ENCODE data around the gene RTP5.
"Not testable (repeated sequence)": the region's sequence is repeated elsewhere in the genome, so short reads cannot be mapped to it uniquely, and the experiment has no call there.

Gene RTP5

DNA sequence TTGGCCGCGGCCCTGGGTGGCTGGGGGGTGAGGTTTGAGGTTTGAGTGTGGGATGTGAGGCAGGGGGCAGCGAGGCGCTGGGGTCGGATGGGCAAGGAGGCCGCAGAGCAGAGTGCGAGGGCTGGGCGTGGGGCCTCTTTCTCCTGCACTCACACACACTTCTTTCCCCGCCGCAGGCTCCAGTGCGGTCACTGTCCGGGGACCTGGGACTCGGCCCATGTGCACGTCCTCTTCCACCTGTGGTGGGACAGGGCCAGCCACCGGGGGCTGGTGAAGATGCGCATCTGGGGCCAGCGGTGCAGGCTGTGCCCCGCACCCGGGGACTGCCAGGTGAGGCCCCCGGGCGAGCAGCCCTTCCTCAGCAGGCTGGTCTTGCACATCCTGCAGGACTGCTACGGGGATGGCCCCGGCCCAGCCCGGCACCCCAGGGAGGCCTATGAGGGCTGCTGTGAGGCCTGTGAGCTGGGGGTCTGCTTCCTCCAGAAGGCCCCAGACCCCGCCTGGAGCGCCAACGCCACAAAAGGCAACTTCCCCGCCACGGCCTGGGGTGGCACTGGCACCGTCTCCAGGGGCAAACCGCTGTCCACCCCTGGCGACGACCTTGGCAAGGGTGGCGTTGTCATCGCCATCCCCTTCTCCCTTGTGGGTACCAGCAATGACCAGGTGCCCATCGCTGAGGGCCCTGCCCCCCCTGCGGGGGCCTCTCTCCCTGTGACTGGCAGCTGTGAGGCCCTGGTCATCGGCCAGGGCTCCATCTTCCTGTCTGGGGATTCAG lies 2.2 kb downstream of the RTP5 start:
- FAIRE-seq, result no peak

DNA sequence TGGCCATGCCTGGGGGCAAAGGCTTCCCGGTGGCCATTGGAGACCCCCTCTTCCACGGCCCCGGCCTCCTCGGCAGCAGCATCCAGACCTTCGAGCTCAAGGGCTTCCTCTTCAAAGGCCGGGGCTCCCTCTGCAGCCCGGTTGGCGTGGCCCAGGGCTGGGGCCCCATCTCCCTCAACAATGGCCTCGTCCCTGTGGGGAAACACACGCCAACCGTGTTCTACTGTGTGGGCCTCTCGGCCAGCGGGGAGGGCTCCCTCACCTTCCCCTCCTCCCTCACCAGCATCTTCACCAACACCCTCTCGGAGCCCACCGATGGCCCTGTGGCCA lies 2.7 kb downstream of the RTP5 start:
- FAIRE-seq, result no peak

DNA sequence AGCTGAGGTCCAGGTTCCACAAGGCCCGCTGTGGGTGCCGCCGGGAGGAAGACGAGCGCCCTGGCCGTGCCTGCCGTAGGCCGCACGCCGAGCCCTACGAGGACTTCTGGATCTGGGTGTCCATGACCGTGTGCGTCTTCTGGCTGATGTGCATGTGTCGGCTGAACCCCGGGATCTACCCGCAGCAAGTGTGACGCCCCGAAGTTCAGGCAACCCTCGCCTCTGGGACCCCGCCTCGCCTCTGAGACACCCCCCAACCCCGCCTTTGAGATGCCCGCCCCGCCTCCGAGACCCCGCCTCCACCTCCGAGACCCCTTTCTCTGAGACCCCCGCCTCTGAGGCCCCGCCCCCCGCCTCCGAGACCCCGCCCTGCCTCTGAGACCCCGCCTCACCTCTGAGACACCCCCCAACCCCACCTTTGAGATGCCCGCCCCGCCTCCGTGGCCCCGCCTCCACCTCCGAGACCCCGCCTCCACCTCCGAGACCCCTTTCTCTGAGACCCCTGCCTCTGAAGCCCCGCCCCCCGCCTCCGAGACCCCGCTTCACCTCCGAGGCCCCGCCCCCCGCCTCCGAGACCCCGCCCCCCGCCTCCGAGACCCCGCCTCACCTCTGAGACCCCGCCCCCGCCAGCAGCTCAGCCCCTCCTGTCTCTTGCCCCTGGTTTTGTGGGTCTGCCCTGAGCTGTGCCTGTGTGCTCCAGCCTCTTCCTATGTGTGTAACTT lies 3.7 kb downstream of the RTP5 start:
- no peak for FAIRE-seq

DNA sequence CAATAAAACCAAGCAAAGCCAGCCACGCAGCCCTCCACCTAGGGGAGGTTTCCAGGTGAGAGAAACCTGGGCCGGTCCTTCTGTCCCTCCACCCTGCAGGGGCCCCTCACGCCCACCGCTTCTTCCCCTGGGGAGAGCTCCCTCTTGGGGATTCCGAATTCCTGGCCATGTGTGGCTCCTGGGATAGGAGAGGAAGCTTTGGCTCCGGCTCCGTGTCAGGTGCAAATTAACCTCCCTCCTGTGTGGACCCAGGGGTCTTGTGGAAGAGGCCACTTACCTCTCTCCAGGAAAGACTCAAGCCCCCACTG lies 4.2 kb downstream of the RTP5 start:
- FAIRE-seq, result no peak

DNA sequence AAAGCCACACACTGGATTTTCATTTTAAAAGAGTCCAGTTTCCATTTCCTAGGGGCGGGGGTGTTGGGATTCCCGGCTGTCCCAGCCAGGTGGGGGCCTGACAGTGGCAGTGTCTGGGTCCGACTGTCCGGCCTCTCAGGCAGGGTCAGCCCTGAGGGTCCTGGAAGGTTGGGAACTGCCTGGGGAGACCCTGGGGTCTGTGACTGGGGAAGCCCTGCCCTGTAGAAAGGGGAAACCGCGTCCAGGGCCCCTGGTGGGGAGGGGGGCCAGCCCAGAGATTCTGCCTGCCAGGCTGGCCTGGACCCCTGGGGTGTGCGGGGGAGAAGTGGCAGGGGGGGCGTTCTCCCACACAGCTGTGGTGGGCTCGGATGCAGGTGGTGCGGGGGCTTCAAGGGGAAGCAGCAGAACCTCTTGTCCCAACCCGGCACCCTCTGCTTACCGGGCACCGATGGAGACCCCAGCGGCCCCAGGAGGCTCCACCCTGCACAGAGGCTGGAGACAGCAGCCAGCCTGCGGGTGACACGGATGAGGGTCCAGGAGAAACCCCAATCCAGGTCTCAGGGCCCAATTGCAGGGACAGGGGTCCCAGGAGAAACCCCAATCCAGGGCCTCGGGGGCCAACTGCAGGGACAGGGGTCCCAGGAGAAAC lies 4.9 kb downstream of the RTP5 start:
- FAIRE-seq, result no peak

DNA sequence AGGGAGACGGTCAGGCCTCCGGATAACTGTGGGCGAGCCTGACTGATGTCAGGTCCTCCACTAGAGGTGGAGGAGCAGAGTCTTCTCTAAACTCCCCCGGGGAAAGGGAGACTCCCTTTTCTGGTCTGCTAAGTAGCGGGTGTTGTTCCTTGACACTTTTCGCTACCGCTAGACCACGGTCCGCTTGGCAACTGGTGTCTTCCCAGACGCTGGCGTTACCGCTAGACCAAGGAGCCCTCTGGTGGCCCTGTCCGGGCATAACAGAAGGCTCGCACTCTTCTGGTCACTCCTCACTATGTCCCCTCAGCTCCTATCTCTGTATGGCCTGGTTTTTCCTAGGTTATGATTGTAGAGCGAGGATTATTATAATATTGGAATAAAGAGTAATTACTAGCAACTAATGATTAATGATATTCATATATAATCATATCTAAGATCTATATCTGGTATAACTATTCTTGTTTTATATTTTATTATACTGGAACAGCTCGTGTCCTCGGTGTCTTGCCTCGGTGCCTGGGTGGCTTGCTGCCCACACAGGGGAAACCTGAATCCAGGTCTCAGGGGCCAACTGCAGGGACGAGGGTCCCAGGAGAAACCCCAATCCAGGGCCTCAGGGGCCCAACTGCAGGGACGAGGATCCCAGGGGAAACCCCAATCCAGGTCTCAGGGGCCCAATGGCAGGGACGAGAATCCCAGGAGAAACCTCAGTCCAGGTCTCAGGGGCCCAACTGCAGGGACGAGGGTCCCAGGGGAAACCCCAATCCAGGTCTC lies 6.4 kb downstream of the RTP5 start:
- not testable (repeated sequence) for FAIRE-seq

DNA sequence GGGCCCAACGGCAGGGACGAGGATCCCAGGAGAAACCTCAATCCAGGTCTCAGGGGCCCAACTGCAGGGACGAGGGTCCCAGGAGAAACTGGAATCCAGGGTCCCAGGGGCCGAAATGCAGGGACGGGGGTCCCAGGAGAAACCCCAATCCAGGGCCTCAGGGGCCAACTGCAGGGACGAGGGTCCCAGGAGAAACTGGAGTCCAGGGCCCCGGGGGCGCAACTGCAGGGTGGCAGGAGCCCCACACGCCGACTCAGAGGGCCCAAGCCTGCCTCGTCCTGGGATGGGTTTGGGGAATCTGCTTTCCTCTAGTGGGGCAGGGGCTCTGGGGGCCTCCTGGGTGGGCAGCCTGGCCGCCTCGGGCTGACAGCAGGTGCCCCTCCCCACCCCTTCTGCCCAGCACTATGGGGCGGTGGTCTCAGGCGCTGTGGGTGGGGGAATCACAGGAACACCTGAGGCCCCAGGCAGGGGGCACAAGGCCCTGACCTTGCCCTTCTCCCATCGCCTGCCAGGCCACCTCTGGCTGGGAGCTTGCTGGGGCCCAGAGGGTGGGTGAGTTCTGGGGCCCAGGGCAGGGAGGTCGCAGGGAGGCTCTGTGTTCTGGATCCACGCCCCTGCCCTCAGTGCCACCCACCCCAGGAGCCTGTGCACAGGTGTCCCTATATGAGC lies 7.1 kb downstream of the RTP5 start:
- no peak for FAIRE-seq

DNA sequence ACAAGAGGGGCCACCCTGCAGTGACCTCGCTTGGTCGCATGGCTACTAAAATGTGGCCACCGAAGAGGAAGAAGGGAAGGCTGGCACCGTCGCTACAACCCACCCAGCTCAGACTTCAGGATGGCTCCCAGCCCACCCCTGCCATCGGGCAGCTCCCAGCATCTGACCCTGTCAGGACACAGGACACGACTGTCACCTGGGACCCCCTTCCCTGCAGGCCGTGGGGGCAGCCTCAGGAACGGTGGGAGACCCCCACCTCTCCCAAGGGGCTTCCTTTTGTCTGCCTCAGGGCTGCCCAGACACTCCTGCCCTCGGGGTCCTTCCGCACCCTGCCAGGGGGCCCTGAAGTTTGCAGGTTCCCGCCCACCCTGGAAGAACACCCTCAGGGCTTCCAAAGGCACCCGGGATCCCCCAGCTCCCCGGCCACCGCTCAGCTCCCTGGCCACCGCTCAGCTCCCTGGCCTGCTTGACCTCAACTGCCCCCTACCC lies 7.7 kb downstream of the RTP5 start:
- no peak for FAIRE-seq

DNA sequence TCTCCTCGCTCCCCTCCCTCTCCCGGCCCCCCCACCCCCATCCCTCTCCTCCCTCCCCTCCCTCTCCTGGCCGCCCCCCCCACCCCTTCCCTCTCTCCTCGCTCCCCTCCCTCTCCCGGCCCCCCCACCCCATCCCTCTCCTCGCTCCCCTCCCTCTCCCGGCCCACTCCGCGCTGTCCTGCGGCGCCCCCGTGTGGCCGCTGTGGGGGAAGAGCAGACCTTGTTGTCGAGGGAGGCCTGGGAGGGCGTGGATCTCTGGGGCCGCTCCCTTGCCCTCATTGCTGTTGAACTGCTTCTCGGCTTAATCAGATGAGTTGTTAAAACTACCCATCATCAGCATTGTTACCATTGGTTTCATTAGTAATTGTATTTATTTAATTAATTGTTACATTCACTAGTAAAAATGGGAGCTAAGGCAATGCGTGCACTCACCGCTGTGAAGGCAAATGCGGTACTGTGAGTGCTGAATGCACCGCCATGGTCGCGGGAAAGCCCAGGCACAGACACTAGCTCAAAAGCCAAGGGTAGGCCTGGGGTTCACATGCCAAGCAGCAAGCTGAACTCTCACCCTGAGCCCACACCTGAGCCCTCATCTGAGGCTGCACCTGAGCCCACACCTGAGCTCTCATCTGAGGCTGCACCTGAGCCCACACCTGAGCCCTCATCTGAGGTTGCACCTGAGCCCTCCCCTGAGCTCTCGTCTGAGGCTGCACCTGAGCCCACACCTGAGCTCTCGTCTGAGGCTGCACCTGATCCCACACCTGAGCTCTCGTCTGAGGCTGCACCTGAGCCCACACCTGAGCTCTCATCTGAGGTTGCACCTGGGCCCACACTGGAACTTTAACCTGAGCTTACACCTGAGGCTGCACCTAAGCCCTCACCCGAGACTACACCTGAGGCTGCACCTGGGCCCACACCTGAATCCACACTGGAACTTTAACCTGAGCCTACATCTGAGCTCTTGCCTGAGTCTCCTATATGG lies 8.8 kb downstream of the RTP5 start:
- FAIRE-seq, result no peak

DNA sequence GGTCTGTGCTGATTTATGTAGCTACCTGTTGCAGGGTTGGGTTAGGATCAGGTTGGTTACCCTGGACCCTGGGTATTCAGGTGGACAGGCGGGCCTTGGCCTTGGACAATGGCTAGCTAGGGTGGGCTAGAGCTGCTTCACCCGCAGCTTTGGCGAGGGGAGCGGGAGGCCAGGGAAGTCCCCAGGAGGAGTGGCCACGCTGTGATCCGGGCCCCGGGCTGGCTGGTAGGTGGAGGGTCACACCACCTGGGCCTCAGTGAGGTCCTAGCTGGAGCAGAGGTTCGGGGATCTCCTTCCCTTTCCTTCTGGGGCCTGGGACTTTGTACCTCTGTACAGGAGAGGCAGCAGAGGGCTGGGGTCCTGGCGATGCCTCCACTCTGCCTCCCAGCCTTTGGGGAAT lies 9.8 kb downstream of the RTP5 start:
- FAIRE-seq, result no peak

DNA sequence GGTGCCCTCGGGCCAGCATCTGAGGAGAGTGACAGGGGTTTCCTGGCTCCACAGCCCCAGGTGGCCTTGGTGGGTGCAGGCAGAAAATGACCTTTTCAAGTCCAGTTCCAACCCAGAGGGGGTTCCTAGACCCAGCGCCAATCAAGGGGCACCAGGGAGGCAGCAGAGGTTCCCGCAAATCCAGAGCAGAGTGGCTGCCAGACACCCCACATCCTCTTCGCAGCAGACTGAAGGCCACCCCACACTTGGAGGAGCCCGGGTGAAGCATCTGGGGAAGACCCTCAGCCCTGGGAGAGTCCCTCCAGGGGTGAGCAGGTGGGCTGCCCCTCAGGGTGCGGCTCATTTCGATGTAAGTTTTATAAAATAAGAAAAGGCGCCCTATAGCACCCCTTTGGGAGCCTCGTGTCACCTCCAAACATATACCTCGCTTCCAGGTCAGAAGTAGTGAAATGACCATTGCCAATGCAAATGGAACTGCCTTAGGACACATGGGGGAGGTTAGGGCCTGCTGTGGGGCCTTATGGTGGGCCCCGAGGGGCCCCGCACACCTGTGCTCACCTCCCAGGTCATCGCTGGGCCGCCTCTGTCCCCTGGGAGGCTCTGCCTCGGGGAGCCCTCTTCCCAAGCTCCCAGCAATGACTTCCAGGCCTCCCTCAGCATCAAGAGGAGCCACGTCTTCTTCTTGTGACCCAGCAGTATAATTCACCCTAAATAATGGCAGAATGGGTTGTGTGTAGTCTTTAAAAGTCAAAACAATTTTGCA lies 11.0 kb downstream of the RTP5 start:
- FAIRE-seq, result no peak

DNA sequence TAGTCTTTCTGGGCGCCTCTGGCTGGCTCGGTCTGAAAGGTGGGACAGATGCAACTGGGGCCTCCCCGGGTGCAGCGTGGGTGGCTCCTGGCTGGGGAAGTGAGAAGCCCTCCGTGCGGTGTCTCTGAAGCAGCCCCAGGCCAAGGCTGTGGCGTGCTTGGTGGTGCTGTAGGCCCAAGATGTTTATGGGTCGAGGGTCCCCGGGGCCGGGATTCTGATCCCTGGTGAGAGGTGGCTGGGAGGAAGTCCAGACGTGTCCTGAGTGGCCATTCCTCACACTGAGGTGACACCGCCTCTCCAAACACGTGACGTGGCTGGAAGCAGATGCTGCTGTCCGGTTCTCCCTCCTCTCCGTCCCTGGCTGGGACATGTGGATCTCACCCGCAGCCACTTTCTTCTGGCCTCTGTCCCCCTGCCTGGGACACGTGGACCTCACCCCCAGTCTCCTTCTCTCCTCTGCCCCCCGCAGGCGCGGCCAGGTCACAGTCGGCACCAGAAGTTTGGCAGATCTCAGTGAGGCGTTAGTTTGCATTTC lies 12.6 kb downstream of the RTP5 start:
- FAIRE-seq, result no peak

DNA sequence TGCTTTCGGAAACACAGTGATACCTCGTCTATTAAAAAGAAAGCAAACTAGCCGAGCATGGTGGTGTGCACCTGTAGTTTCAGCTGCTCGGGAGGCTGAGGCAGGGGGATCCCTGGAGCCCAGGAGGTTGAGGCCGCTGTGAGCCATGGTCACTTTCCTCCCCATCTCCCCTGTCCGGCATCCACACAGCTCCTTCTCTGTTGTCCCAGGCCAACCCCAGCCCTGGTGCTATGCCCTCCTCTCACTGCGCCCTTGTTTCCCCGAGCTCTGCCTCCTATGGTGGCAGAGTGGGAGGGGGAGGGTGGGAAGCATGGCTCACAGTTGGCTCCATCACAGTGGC lies 15.4 kb downstream of the RTP5 start:
- no peak for FAIRE-seq

DNA sequence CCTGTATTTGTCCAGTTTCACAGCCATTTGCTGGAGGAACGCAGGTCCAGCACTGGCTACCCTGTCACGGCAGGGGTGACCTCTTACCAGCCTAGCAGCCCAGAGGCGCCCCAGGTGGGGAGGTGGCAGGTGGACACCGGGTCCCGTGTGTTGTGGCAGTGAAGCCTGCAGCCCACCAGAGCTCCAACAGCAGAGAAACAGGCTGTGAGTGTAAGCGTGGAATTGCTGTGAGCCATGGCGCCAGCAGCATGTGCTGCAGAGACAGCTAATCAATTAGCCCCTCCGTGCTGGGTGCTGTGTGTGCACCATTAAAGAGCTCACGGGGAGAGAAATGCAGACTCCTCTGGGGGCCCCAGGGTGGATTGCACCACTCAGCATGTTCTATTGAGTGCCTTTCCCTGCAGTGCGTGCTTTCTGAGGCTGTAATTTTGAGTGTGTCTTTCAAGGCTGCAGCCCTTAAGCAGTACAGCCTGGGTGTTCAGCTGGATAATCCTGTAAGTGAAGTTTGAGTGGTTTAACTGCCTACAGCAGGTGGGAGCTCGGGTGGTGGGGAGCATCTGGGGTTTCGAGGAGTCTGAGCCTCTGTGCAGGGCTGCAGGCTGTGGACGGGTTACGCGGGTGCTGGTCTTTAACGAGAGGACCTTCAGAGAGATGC lies 15.9 kb downstream of the RTP5 start:
- no peak for FAIRE-seq

DNA sequence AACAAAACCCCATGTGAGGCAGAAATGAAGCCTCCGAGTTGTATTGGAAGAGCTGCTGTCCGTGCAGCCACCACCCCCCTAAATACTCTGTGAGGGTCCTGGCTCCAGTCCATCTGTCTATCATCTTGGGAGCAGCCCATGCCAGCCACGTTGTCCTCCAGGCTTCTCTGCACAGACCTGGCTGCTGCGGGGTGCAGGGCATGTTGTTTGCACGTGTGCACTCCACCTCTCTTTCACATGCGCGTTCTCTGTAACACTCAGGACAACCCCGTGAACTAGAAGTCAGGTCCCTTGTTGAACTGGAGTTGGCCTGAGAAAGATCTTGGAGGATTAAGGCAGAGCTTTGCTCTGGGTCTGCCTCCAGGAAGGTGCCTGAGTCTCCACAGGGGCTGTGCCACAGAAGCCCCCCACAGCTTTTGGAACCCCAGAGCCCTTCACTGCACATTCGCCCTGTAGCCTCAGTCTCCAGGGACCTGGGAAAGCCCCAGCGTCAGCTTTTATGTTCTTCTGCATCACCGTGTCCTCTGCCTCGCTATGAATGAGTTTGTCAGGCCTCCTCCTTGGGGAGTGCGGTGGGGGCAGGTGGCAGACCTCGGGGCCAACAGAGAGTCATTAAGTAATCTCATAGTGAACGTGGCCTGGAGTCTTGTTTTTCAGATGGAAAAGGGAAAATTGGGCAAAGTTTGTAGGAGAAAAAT lies 16.6 kb downstream of the RTP5 start:
- no peak for FAIRE-seq

DNA sequence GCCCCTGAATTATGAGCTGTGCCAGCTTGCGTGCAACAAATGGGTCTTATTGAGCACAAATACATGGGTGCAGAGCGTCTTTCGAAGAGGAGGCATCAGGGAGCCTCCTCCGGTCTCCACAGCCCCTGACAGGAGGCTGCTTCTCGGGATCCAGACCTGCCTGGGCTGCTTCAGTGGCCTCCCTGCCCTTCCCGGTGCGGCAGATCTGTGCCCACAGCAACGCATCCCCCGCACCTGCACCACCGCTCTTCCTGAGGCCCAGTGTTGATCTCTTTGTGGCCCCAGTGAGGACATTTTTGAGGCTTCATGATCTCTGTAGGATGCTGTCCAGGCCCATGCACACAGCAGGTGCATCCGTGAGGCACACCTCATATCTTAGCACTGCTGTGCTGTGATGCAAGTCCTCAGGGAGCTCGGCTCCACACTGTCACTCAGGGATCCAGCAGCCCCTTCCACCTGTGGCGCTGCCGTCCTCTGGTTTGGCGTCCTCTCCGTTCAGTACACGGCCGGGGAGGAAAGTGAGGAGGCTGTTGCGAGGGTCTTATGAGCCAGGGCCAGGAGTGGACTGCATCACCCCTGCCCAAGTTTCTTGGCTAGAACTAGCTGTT lies 17.4 kb downstream of the RTP5 start:
- no peak for FAIRE-seq

DNA sequence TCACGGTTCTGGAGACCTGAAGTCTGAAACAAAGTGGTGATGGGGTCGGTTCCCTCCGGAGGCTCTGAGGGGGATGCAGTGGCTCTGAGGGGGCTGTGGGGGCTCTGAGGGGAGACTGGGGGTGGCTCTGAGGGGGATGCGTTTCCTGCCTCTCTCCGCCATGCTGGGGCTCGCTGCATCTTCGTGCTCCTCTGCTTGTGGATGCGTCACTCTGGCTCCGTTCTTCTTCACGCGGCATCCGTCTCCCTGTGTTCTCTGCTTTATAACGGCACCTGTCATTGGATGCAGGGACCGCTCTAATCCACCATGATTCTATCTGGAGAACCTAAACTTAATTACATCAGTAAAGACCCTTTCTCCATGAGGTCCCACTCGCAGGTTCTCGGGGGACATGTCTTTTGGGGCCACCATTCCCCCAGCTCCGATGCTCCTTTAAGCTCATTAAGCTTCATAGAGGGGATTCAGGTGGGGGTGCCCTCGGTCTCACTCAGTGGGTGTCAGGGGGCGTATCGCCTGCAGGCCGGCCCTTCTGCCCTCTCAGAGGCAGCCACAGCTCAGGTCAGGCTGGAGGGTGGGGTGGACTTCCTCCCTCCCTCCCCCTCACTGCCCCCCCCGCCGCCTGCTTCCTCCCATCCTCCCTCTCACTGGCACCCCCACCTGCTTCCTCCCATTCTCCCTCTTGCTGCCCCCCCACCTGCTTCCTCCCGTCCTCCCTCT lies 18.4 kb downstream of the RTP5 start:
- FAIRE-seq, result no peak

DNA sequence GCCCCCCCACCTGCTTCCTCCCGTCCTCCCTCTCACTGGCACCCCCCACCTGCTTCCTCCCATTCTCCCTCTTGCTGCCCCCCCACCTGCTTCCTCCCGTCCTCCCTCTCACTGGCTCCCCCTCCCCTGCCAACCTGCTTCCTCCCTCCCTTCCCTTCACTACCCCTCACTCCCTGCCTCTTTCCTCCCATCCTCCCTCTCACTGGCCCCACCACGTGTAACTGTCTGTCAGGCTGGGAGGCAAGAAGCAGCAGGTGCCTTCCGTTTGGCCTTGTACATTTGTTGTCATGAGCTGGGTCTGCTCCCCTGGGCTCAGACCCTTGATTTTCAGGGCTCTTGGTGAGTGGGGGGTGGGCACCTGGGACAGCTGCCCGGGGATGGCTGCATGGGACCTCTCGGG lies 19.1 kb downstream of the RTP5 start:
- FAIRE-seq, result no peak
